Sigmoid colon (tissue), 4 donors: Measurements from ENCODE around the gene SRP9.

Experiments
- CTCF ChIP-seq, 4 experiments: fragments of 450-650 bp in 3 of 4; fragments of 200-600 bp in 1 of 4; IDR thresholded peaks; one replicate each; pipeline ENCODE4 v1.5.1; 2016 to 2019; ENCODE audit warnings: antibody characterized with exemption in 4 of 4, mild to moderate bottlenecking in 3 of 4, moderate library complexity in 2 of 4
- EP300 ChIP-seq, 4 donors: sonication (generic); formaldehyde crosslinking; IDR thresholded peaks; one replicate each; pipeline ENCODE4 v1.6.1; 2017; ENCODE audit warnings: antibody characterized with exemption in 4 of 4
- POLR2A ChIP-seq, 2 donors: fragments of 450-650 bp; IDR thresholded peaks; one replicate each; pipeline ENCODE4 v1.6.1; 2016; ENCODE audit warnings: antibody characterized with exemption in 2 of 2, mild to moderate bottlenecking in 2 of 2, moderate library complexity in 2 of 2

- TF ChIP-seq CTCF (IDR thresholded peaks at IDR 0.05) (no peak), EP300 (IDR thresholded peaks at IDR 0.05) (no peak), POLR2A (IDR thresholded peaks at IDR 0.05) (no peak)
Measured at GRCh38 chr1:225823811-225824261, 46.2 kb downstream of the SRP9 start.
